ENCODE measurements around the gene DNAAF5. TPM values are rescaled to one million over a fixed set of nuclear protein-coding genes. Genes with fewer than 3 reads are reported as not detected.
A peak's percentile ranks its signal among the peaks of the same experiment; 100 is the strongest.
"Not testable (repeated sequence)": the region's sequence is repeated elsewhere in the genome, so short reads cannot be mapped to it uniquely, and the experiment has no call there.

DNAAF5 gene
- polyA plus RNA-seq, 12 donors, result 21.9 to 33.8 (median 24.6) TPM; not detected in 1

DNA sequence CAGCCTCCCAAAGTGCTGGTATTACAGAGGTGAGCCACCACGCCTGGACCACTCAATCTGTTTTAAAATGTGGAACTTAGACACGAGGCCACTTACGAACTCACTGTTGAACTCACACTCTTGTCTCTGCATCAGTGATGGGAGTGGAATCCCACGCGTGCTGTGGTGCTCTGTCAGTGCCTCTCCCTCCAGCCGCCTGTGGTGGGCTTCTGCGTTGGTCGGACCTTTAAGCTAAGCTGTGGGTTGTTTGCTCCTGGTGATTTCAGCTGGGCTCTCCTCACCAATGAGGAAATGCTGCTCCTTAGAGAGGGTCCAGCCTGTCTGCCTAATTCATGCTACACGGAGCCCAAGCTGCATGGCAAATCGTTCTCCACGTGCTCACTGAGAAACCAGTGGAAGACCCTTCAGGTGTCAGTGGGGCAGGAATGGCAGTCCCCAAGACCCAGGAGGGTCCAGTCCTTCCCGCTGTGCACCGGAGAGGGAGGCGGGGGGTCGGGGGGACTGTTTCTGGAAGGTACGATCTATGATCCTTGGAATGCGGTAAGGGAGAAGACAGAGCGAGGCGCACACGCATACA lies 18.4 kb downstream of the DNAAF5 start:
- no peak for DNase-seq

DNA sequence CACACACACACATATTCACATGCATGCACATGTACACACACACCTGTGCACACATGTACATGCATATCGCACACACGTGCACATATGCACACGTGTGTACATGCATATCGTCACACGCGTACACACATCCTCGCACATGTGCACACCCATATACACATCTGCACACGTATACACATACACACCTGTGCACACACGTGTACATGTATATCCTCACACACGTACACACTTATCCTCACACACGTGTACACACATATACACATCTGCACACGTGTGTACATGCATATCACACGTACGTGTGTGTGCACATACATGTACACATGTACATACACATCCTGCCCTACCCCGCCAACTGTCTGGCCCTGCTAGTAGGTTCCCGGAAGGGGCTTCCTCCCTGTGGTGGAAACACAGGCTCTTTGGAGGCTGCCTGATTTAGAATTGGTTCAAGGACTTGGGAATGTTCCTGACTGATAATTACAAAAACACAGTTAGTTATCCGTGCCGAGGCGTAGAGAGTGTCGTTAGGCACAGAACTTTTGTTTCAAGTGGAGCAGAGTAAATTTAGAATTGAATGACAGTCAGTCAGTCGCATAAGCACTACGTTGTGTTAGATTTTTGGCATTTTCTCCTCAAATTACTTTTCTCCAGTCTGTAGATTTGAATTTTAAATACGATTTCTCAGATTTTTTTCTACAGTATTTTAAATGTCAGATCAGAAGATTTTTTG lies 19.1 kb downstream of the DNAAF5 start:
- DNase-seq, result no peak

GRCh38 chr7:746155-747061 lies 19.9 kb downstream of the DNAAF5 start:
- DNase-seq, result no peak

DNA sequence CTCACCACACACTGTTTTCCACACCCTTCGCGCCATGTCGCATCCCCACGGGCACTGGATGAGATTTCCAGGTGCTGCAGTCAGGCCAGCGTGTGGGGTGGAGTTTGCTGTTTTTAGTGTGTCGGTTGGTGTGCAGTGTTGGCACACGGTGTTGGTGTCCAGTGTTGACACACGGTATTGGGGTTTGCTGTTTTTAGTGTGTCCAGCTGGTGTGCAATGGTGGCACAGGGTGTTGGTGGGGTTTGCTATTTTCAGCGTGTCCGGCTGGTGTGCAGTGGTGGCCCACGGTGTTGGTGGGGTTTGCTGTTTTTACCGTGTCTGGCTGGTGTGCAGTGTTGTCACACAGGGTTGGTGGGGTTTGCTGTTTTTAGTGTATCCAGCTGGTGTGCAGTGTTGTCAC lies 20.7 kb downstream of the DNAAF5 start:
- no peak for DNase-seq

GRCh38 chr7:748446-748845 lies 21.9 kb downstream of the DNAAF5 start:
- no peak for DNase-seq

DNA sequence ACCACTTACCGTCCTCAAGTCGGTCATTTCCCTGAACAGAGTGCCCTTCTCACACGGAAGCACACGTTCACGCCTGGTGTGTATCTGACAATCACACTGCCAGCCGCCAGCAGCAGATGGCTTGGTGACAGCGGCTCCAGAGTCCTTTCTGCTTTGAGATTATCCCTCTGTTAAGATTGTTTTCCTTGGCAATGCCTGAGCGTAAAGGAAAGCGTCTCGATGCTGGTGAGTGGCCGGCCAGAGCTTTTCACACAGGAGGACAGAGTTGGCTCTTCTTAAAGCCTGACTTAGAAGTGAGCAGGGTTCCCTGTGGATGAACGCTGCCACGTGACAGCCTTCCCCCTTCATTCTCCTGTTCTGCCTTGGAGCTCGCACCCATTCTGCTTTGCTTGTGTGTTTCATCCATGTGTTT lies 22.6 kb downstream of the DNAAF5 start:
- peak; percentile 69 for DNase-seq

DNA sequence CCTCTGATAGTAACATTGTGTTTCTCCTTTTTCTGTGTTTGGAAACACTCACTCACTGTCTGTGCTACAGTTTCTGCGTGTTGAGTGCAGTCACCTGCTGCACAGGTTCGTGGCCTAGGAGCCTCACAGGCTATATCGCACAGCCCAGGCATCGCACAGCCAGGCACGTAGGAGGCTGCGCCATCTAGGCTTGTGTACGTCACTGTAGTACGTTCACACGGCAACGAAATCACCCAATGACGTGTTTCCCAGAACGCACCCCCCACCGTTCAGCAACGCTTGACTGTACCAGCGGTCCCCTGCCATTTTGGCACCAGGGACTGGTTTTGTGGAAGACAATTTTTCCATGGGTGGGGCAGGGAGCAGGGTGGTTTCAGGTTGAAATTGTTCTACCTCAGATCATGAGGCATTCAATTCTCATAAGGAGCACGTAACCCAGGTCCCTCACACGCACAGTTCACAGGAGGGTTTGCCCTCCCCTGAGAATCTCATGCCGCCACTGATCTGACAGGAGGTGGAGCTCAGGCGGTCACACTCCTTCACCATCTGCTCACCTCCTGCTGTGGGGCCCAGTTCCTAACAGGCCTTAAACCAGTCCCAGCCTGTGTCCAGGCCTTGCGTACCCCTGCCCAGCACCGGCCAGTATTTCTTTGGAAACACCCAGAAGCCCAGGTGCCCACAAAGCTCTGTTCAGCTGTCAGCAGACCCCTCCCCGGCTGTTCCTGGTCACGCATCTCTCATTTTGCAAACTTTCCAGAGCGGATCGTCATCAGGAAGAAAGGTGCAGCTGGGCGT lies 23.8 kb downstream of the DNAAF5 start:
- DNase-seq, result no peak

DNA sequence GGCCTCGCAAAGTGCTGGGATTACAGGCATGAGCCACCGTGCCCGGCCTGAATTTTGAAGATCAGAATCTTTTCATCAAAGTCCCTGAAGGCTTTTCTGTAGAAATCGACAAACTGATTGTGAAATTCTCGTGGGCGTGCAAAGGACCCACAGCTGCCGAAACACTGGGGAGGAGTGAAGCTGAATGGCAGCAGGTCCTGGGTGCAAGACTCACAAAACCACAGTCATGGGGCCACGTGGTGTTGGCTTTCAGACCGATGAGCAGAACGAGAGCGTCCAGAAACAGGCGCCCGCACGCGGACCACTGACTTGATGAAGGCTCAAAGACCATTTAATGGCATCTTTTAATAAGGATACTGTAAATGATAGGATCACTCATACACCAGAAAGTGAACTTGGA lies 25.3 kb downstream of the DNAAF5 start:
- DNase-seq, result no peak

DNA sequence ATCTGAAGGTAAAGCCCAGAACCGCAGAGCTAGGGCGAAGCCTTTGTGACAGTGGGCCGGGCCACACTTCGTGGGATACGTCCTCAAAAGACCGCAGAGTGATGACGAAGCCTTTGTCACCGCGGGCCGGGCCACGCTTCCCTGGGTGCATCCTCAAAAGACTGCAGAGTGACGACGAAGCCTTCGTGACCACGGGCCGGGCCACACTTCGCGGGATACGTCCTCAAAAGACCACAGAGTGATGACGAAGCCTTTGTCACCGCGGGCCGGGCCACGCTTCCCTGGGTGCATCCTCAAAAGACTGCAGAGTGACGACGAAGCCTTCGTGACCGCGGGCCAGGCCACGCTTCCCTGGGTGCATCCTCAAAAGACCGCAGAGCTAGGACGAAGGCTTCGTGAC lies 25.8 kb downstream of the DNAAF5 start:
- not testable (repeated sequence) for DNase-seq

DNA sequence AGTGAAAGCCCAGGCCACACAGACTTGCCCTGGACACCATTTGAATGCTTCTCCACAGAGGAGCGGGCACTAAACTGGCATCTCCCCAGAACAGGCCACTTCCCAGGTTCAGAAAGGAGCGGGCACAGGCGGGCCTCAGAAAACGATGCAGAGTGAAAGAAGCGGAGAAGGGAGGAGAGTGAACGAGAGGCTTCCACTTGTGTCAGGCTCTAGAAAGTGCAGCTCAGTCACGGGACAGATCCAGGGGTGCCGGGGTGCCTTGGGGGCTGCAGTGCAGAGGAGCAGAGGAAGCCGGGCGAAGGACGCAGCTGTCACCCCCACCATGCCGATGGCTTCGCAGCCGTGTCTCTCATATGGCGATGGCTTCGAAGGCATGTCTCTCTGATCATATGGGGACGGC lies 26.7 kb downstream of the DNAAF5 start:
- DNase-seq, result no peak

DNA sequence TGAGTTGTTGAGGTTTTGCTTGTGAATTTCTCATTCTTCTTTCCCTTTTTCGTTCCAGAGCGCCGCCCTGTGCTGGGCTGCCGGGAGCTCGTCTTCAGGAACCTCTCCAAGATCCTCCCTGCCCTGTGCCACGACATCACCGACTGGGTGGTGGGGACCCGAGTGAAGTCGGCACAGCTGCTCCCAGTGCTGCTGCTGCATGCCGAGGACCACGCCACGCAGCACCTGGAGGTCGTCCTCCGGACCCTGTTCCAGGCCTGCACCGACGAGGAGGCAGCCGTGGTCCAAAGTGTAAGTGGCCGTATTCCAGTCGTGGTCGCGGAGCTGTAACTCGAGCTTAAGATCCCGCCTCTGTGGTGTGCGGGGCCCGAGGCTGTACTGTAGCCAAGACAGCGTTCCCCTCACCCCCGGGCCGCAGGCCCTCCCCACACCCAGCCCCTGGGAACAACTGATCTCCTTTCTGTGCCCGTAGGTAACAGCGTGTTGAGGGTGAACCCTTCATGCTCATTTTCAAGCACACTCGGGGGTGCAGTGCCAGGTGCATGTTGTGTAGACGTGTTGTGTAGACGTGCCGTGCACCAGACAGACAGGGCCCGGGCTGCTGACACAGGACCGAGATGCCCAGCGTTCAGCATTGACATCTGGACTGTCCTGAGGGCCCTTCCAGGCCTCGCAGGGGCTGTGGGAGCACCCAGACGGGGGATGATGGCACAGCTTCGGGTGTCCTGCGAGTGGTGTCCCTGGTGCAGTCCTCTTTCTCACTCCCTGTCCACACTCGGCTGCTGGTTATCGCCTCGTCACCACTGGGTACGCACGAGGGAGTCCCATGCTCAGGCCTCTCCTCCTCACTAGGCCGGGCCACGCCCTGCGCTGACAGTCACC lies 28.3 kb downstream of the DNAAF5 start:
- no peak for DNase-seq

DNA sequence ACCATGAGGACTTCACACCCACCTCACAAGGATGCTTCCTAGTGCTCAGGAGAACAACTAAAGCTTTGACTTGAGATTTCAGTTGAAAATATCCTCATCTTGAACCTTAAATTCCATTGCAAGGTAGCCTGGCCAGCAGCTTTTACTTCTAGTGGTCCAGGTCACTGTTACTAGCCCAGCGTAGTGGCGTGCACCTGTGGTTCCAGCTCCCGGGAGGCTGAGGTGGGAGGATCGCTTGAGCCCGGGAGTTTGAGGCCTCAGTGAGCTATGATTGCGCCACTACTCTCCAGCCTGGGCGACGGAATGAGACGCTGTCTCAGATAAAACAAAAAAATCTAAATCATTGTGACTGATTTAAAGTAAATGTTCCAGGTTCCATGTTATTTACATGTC lies 28.9 kb downstream of the DNAAF5 start:
- no peak for DNase-seq

- no peak for DNase-seq
Observed at GRCh38 chr7:756231-756927, 29.9 kb downstream of the DNAAF5 start.

DNA sequence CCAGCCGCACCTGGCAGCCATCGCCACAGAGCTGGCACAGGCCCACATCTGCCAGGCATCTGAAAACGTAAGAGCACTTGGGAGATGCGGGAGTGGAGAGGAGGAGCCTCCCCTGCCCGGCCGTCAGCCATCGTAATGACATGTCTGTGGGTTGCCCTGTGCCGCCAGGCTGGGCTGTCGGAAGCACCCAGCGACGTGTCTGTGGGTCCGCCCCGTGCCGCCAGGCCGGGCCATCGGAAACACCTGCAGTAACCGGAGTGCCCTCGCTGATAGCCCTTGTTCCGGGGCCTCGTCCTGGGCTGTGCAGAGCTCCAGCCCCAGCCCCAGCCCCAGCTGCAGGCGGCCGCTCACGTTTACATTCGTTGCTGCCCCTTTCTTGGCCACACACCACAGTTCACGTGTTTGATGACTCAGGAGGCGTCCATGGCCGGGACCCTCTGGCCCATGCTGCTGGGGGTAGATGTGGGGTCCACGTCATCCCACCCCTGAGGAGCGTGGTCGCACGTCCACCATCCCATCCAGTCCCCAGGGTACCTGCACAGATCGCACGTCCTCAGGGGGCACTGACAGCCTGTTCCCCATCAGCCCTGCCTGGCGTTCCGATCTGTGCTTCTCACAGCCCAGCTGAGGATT lies 30.5 kb downstream of the DNAAF5 start:
- no peak for DNase-seq

DNA sequence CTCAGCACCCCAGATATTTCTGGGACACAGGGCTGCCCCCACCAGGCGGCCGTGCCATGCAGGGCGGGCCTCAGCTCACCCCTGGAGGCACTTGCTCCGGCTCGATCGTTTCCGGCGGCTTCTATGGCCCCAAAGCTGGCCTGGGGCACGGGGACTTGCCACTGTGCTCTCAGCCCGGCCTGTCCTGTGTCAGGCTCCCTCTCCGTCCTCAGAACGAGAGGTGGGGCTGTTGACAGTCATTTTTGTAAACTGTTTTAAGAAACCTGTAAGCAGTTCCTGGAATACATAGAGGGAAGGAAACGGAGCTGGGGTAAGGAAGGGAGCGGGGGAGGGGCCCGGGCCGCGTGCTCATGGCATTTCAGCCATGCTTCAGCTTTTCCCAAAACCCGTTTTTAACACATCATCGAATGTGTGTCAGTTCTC lies 31.3 kb downstream of the DNAAF5 start:
- no peak for DNase-seq

GRCh38 chr7:759569-759968 lies 33.1 kb downstream of the DNAAF5 start:
- DNase-seq, result no peak

DNA sequence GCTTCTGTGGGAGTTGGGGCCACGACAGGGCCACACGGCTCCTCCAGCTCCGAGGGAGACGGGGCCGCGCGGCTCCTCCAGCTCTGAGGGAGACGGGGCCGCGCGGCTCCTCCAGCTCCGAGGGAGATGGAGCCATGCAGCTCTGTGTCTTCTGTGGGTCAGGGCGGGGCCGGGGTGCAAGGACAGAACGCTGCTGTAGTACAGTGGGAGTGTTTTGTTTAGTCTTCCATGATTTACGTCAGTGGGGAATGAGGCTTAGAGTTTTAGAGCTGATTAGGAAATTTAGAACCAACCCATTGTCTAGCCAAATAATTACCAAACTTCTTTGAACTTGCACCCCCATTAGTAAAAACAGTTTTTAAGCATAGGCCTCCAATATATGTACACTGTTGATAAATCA lies 33.5 kb downstream of the DNAAF5 start:
- DNase-seq, result no peak

DNA sequence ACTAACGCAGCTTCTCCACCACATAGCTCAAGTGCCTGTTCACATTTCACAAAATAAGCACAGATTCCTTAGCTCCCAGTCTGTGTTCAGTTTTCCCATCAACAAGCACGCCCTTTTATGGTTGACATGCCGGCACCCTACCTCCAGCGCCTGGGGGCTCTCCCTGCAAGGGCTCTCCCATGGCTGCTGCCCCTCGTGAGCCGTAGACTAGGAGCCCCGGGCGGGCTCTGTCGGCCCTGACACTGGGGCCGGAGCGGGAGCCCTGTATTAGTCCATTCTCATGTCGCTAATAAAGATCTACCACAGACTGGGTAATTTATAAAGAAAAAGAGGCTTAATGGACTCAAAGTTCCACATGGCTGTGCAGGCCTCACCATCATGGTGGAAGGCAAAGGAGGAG lies 34.6 kb downstream of the DNAAF5 start:
- DNase-seq, result no peak

GRCh38 chr7:761631-762030 lies 35.1 kb downstream of the DNAAF5 start:
- no peak for DNase-seq

GRCh38 chr7:762885-763284 lies 36.4 kb downstream of the DNAAF5 start:
- no peak for DNase-seq
